ENCODE data around the gene MOV10.
A peak's percentile ranks its signal among the peaks of the same experiment; 100 is the strongest.

MOV10 gene

GRCh38 chr1:112696578-112697314, 22.3 kb downstream of the MOV10 start:
- no peak overlapping the region for H3K4me3 ChIP-seq (ENCODE audit: low read length)
- TF ChIP-seq CTCF (conservative IDR thresholded peaks at IDR 0.05; ENCODE audit: low read depth, low read length), result no peak
- no peak for DNase-seq (ENCODE audit: low read depth)

GRCh38 chr1:112697781-112698201, 23.3 kb downstream of the MOV10 start:
- no peak for DNase-seq (ENCODE audit: low read depth)
- no peak overlapping the region for H3K4me3 ChIP-seq (ENCODE audit: low read length)
- TF ChIP-seq CTCF (conservative IDR thresholded peaks at IDR 0.05; ENCODE audit: low read depth, low read length), result no peak

GRCh38 chr1:112698366-112699310, 24.2 kb downstream of the MOV10 start:
- no peak overlapping the region for H3K4me3 ChIP-seq (ENCODE audit: low read length)
- no peak for DNase-seq (ENCODE audit: low read depth)
- no peak for TF ChIP-seq CTCF (conservative IDR thresholded peaks at IDR 0.05; ENCODE audit: low read depth, low read length)

GRCh38 chr1:112699425-112700144, 25.1 kb downstream of the MOV10 start:
- H3K4me3 ChIP-seq (ENCODE audit: low read length), result no peak overlapping the region
- no peak for TF ChIP-seq CTCF (conservative IDR thresholded peaks at IDR 0.05; ENCODE audit: low read depth, low read length)
- no peak for DNase-seq (ENCODE audit: low read depth)

GRCh38 chr1:112700290-112701226, 26.1 kb downstream of the MOV10 start:
- DNase-seq (ENCODE audit: low read depth), result peak; percentile 78
- no peak overlapping the region for H3K4me3 ChIP-seq (ENCODE audit: low read length)
- TF ChIP-seq CTCF (conservative IDR thresholded peaks at IDR 0.05; ENCODE audit: low read depth, low read length), result no peak

Data from retinal pigment epithelial cell (primary cell).